ENCODE data around the gene TNFRSF4. TPM values are rescaled to one million over a fixed set of nuclear protein-coding genes. Genes with fewer than 3 reads are reported as not detected.

TNFRSF4 gene
- total and polyA plus RNA-seq, 2 of the 13 experiments (the other 11 are each of a cell fraction or from before 2014, with no cell fraction given), result not detected

DNA sequence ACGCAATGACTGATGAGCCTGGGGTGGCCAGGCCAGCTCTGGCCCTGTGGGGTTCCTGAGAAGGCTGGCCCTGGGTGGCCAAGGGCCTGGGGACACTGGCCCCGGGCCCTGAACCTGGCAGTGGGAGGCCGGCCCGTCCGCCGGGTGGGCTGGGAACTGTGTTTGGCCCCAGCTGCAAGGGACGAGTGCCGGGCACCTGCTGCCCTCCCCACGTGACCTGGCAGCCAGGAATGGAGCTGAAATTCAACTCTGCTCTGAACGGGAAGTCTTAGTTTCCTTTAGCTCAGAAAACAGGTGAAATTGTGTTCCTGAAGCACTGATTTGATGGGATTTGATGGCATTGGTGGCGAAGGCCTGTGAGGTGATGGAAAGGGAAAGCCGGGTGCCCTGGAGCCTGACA lies 48.5 kb downstream of the TNFRSF4 start (continued):
- TF ChIP-seq, protein P1, sequence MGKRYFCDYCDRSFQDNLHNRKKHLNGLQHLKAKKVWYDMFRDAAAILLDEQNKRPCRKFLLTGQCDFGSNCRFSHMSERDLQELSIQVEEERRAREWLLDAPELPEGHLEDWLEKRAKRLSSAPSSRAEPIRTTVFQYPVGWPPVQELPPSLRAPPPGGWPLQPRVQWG (CRISPR knock-in tag; IDR thresholded peaks at IDR 0.05; ENCODE audit: borderline replicate concordance, low read depth), result no peak
- no peak for TF ChIP-seq TBL1XR1 (IDR thresholded peaks at IDR 0.05; ENCODE audit: borderline replicate concordance, low read length, partially characterized antibody)
- no peak for TF ChIP-seq ZC3H13 (CRISPR knock-in tag; IDR thresholded peaks at IDR 0.05)
- no peak for TF ChIP-seq KLF9 (CRISPR knock-in tag; IDR thresholded peaks at IDR 0.05; ENCODE audit: low read depth)
- TF ChIP-seq HOXD1 (CRISPR knock-in tag; IDR thresholded peaks at IDR 0.05), result no peak
- TF ChIP-seq ZNF773 (CRISPR knock-in tag; IDR thresholded peaks at IDR 0.05; ENCODE audit: borderline replicate concordance), result no peak
- TF ChIP-seq ZNF253 (CRISPR knock-in tag; IDR thresholded peaks at IDR 0.05; ENCODE audit: borderline replicate concordance), result no peak
- TF ChIP-seq POLR2G (IDR thresholded peaks at IDR 0.05; ENCODE audit: low read depth, low read length), result no peak
- TF ChIP-seq, protein P2, sequence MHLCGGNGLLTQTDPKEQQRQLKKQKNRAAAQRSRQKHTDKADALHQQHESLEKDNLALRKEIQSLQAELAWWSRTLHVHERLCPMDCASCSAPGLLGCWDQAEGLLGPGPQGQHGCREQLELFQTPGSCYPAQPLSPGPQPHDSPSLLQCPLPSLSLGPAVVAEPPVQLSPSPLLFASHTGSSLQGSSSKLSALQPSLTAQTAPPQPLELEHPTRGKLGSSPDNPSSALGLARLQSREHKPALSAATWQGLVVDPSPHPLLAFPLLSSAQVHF (CRISPR knock-in tag; IDR thresholded peaks at IDR 0.05), result no peak
- TF ChIP-seq ZFP82 (CRISPR knock-in tag; IDR thresholded peaks at IDR 0.05; ENCODE audit: borderline replicate concordance), result peak; percentile 35; the same call in 1 of the 2 replicates
- no peak for TF ChIP-seq ZNF547 (CRISPR knock-in tag; IDR thresholded peaks at IDR 0.05)
- no peak for TF ChIP-seq ZNF598 (CRISPR knock-in tag; IDR thresholded peaks at IDR 0.05; ENCODE audit: borderline replicate concordance)
- no peak for TF ChIP-seq HDAC2 (CRISPR knock-in tag; IDR thresholded peaks at IDR 0.05)
- no peak for TF ChIP-seq DMAP1 (CRISPR knock-in tag; IDR thresholded peaks at IDR 0.05)
- TF ChIP-seq, protein P3, sequence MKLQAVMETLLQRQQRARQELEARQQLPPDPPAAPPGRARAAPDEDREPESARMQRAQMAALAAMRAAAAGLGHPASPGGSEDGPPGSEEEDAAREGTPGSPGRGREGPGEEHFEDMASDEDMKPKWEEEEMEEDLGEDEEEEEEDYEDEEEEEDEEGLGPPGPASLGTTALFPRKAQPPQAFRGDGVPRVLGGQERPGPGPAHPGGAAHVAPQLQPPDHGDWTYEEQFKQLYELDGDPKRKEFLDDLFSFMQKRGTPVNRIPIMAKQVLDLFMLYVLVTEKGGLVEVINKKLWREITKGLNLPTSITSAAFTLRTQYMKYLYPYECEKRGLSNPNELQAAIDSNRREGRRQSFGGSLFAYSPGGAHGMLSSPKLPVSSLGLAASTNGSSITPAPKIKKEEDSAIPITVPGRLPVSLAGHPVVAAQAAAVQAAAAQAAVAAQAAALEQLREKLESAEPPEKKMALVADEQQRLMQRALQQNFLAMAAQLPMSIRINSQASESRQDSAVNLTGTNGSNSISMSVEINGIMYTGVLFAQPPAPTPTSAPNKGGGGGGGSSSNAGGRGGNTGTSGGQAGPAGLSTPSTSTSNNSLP (IDR thresholded peaks at IDR 0.05; ENCODE audit: low read depth, low read length), result no peak
- TF ChIP-seq NR2F1 (CRISPR knock-in tag; IDR thresholded peaks at IDR 0.05), result no peak
- TF ChIP-seq, protein P4, sequence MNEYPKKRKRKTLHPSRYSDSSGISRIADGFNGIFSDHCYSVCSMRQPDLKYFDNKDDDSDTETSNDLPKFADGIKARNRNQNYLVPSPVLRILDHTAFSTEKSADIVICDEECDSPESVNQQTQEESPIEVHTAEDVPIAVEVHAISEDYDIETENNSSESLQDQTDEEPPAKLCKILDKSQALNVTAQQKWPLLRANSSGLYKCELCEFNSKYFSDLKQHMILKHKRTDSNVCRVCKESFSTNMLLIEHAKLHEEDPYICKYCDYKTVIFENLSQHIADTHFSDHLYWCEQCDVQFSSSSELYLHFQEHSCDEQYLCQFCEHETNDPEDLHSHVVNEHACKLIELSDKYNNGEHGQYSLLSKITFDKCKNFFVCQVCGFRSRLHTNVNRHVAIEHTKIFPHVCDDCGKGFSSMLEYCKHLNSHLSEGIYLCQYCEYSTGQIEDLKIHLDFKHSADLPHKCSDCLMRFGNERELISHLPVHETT (CRISPR knock-in tag; conservative IDR thresholded peaks at IDR 0.05), result no peak
- TF ChIP-seq ZMYM2 (CRISPR knock-in tag; IDR thresholded peaks at IDR 0.05), result no peak
- no peak for TF ChIP-seq ZNF557 (CRISPR knock-in tag; IDR thresholded peaks at IDR 0.05)
- TF ChIP-seq, protein P5, sequence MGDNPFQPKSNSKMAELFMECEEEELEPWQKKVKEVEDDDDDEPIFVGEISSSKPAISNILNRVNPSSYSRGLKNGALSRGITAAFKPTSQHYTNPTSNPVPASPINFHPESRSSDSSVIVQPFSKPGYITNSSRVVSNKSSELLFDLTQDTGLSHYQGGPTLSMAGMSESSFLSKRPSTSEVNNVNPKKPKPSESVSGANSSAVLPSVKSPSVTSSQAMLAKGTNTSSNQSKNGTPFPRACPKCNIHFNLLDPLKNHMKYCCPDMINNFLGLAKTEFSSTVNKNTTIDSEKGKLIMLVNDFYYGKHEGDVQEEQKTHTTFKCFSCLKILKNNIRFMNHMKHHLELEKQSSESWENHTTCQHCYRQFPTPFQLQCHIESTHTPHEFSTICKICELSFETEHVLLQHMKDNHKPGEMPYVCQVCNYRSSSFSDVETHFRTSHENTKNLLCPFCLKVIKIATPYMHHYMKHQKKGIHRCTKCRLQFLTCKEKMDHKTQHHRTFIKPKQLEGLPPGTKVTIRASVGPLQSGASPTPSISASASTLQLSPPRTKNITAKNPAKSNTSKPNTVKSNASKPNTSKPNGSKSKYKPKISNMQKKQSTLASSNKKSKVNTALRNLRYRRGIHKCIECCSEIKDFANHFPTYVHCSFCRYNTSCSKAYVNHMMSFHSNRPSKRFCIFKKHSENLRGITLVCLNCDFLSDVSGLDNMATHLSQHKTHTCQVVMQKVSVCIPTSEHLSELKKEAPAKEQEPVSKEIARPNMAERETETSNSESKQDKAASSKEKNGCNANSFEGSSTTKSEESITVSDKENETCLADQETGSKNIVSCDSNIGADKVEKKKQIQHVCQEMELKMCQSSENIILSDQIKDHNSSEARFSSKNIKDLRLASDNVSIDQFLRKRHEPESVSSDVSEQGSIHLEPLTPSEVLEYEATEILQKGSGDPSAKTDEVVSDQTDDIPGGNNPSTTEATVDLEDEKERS (CRISPR knock-in tag; IDR thresholded peaks at IDR 0.05), result no peak
- TF ChIP-seq KDM4B (CRISPR knock-in tag; IDR thresholded peaks at IDR 0.05), result no peak
- TF ChIP-seq, protein P6, sequence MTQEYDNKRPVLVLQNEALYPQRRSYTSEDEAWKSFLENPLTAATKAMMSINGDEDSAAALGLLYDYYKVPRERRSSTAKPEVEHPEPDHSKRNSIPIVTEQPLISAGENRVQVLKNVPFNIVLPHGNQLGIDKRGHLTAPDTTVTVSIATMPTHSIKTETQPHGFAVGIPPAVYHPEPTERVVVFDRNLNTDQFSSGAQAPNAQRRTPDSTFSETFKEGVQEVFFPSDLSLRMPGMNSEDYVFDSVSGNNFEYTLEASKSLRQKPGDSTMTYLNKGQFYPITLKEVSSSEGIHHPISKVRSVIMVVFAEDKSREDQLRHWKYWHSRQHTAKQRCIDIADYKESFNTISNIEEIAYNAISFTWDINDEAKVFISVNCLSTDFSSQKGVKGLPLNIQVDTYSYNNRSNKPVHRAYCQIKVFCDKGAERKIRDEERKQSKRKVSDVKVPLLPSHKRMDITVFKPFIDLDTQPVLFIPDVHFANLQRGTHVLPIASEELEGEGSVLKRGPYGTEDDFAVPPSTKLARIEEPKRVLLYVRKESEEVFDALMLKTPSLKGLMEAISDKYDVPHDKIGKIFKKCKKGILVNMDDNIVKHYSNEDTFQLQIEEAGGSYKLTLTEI (CRISPR knock-in tag; conservative IDR thresholded peaks at IDR 0.05), result no peak
- TF ChIP-seq NR2C2 (CRISPR knock-in tag; IDR thresholded peaks at IDR 0.05; ENCODE audit: borderline replicate concordance), result no peak; the same call in 1 of the 2 replicates
